ENCODE measurements around the gene BTG4. TPM values are rescaled to one million over a fixed set of nuclear protein-coding genes. Genes with fewer than 3 reads are reported as not detected.

BTG4 gene
- total RNA-seq, 1 experiment from 2014 or later, result not detected

DNA sequence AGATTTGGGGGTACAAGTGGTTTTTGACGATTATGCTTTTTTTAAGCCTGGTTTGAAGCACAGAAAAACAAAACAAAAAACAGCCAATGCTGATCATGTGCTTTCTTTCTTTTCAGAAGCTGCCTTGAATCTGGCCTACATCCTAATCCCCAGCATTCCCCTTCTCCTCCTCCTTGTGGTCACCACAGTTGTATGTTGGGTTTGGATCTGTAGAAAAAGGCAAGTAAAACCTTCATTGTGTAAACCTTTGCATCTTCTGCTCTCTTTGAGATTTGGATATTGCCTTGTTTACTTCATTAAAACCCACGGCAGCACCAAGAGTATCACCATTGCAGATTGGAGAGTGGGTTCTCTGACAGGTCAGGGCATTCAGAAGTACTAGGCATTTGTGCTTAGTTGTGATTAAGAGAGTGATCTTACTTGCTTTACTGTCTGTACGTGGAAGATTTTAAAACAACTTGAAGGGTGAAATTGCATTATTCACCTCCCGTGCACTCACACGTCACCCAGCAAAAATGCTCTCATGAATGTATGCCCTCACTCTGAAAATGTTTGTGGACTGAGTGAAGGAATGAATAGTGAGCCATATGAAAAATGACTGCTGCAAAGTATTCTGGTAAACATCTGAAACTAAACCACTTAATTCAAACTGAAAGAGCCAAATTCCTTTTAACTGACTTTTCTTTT is 45.4 kb upstream of the BTG4 start (continued):
- TF ChIP-seq, protein P1, sequence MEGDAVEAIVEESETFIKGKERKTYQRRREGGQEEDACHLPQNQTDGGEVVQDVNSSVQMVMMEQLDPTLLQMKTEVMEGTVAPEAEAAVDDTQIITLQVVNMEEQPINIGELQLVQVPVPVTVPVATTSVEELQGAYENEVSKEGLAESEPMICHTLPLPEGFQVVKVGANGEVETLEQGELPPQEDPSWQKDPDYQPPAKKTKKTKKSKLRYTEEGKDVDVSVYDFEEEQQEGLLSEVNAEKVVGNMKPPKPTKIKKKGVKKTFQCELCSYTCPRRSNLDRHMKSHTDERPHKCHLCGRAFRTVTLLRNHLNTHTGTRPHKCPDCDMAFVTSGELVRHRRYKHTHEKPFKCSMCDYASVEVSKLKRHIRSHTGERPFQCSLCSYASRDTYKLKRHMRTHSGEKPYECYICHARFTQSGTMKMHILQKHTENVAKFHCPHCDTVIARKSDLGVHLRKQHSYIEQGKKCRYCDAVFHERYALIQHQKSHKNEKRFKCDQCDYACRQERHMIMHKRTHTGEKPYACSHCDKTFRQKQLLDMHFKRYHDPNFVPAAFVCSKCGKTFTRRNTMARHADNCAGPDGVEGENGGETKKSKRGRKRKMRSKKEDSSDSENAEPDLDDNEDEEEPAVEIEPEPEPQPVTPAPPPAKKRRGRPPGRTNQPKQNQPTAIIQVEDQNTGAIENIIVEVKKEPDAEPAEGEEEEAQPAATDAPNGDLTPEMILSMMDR (IDR thresholded peaks at IDR 0.05), result no peak
- no peak for TF ChIP-seq MXD4 (CRISPR knock-in tag; IDR thresholded peaks at IDR 0.05; ENCODE audit: borderline replicate concordance)
- TF ChIP-seq NFYB (CRISPR knock-in tag; conservative IDR thresholded peaks at IDR 0.05; ENCODE audit: low read depth), result no peak

- H3K36me3 Mint-ChIP-seq, result peaks cover 25% of the 10 kb centered on the region
- H3K9me3 Mint-ChIP-seq, result peaks cover 26% of the 10 kb centered on the region
- H3K4me3 Mint-ChIP-seq, result no peak overlapping the region
- H3K27ac Mint-ChIP-seq, result no peak overlapping the region
- CTCF ChIA-PET, result no interaction called here
- peaks cover 6% of the 10 kb centered on the region; the same call in 1 of the 2 replicates for H3K27me3 Mint-ChIP-seq (ENCODE audit: low read depth)
- DNase-seq (ENCODE audit: low spot score) (no peak), ATAC-seq (no peak)
- H3K4me1 Mint-ChIP-seq, result peaks cover 8% of the 10 kb centered on the region
- TF ChIP-seq, protein P1 (IDR thresholded peaks at IDR 0.05), result no peak
- TF ChIP-seq USF1 (CRISPR knock-in tag; IDR thresholded peaks at IDR 0.05), result no peak
- no peak for TF ChIP-seq EMX1 (CRISPR knock-in tag; IDR thresholded peaks at IDR 0.05)
- no peak for TF ChIP-seq AFF4 (CRISPR knock-in tag; IDR thresholded peaks at IDR 0.05; ENCODE audit: borderline replicate concordance)
- TF ChIP-seq RORB (CRISPR knock-in tag; IDR thresholded peaks at IDR 0.05), result no peak
- no peak for TF ChIP-seq E2F5 (CRISPR knock-in tag; IDR thresholded peaks at IDR 0.05)
- POLR2A ChIA-PET, result no interaction called here
These were observed 43.1 kb upstream of the BTG4 start for GRCh38 chr11:111555255-111555654.

GRCh38 chr11:111554532-111554931 is 42.3 kb upstream of the BTG4 start:
- no peak for DNase-seq (ENCODE audit: low spot score)
- Mint-ChIP-seq H3K27me3 (ENCODE audit: low read depth) (peaks cover 6% of the 10 kb centered on the region; the same call in 1 of the 2 replicates), H3K36me3 (peaks cover 25% of the 10 kb centered on the region), H3K4me1 (peaks cover 11% of the 10 kb centered on the region), H3K4me3 (no peak overlapping the region), H3K9me3 (peaks cover 26% of the 10 kb centered on the region), H3K27ac (no peak overlapping the region)
- ChIA-PET CTCF (interaction anchor here (1.0 kb wide), 1 partner anchor 125 kb away, joined by 3 read pairs; no protein-coding TSS in a partner anchor), POLR2A (no interaction called here)
- TF ChIP-seq NR3C1 (CRISPR knock-in tag; conservative IDR thresholded peaks at IDR 0.05; ENCODE audit: low read depth) (no peak), AFF4 (CRISPR knock-in tag; IDR thresholded peaks at IDR 0.05; ENCODE audit: borderline replicate concordance) (no peak)
- TF ChIP-seq, protein P2, sequence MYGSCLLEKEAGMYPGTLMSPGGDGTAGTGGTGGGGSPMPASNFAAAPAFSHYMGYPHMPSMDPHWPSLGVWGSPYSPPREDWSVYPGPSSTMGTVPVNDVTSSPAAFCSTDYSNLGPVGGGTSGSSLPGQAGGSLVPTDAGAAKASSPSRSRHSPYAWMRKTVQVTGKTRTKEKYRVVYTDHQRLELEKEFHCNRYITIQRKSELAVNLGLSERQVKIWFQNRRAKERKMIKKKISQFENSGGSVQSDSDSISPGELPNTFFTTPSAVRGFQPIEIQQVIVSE (CRISPR knock-in tag; IDR thresholded peaks at IDR 0.05; ENCODE audit: borderline replicate concordance), result no peak
- TF ChIP-seq, protein P3, sequence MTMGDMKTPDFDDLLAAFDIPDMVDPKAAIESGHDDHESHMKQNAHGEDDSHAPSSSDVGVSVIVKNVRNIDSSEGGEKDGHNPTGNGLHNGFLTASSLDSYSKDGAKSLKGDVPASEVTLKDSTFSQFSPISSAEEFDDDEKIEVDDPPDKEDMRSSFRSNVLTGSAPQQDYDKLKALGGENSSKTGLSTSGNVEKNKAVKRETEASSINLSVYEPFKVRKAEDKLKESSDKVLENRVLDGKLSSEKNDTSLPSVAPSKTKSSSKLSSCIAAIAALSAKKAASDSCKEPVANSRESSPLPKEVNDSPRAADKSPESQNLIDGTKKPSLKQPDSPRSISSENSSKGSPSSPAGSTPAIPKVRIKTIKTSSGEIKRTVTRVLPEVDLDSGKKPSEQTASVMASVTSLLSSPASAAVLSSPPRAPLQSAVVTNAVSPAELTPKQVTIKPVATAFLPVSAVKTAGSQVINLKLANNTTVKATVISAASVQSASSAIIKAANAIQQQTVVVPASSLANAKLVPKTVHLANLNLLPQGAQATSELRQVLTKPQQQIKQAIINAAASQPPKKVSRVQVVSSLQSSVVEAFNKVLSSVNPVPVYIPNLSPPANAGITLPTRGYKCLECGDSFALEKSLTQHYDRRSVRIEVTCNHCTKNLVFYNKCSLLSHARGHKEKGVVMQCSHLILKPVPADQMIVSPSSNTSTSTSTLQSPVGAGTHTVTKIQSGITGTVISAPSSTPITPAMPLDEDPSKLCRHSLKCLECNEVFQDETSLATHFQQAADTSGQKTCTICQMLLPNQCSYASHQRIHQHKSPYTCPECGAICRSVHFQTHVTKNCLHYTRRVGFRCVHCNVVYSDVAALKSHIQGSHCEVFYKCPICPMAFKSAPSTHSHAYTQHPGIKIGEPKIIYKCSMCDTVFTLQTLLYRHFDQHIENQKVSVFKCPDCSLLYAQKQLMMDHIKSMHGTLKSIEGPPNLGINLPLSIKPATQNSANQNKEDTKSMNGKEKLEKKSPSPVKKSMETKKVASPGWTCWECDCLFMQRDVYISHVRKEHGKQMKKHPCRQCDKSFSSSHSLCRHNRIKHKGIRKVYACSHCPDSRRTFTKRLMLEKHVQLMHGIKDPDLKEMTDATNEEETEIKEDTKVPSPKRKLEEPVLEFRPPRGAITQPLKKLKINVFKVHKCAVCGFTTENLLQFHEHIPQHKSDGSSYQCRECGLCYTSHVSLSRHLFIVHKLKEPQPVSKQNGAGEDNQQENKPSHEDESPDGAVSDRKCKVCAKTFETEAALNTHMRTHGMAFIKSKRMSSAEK (CRISPR knock-in tag; IDR thresholded peaks at IDR 0.05; ENCODE audit: borderline replicate concordance), result no peak
- no peak for ATAC-seq
